Endothelial cell of umbilical vein (primary cell): ENCODE data around the gene CCER1. TPM values are rescaled to one million over a fixed set of nuclear protein-coding genes. Genes with fewer than 3 reads are reported as not detected.

Experiments used
- BruUV-seq: library from RNA; stranded (reverse); fragments of 400-500 nt; replicated peaks from 2 replicates; lab custom pipeline; 2021; lab: Mats Ljungman, UMichigan
- CTCF ChIA-PET: fragments of 300-600, 350-600 bp; sonication (Branson Sonifier 250); formaldehyde crosslinking; loops from one replicate; lab custom pipeline; 2021; ENCODE audit warnings: antibody characterized with exemption, inconsistent platforms; lab: Charles Lee
- POLR2A ChIA-PET: fragments of 300-600, 350-600 bp; sonication (Branson Sonifier 250); formaldehyde crosslinking; loops from one replicate; lab custom pipeline; 2021; ENCODE audit warnings: antibody characterized with exemption, inconsistent platforms; lab: Charles Lee
- DNase-seq: peaks from one replicate; pipeline ENCODE4 v3.0.0-alpha.2; 2011; ENCODE audit warnings: low read depth, low spot score
- FAIRE-seq: peaks from 2 replicates; lab custom pipeline; 2011; peaks lifted over from hg19 to GRCh38; lab: Jason Lieb, UNC
- H2AFZ ChIP-seq: 2 replicates; pipeline ENCODE4 v1.6.0; 2012; ENCODE audit warnings: low read depth, low read length, control low read depth, inconsistent platforms
- H3K27ac ChIP-seq: 2 replicates; pipeline ENCODE4 v1.5.1; 2011; ENCODE audit warnings: low read depth, mild to moderate bottlenecking, control low read depth, low read length, moderate library complexity; ENCODE audit not compliant: insufficient read depth
- H3K27me3 ChIP-seq, 2 experiments: 2 replicates each; pipeline versions ENCODE4 v1.6.0 to v1.6.1; 2011; ENCODE audit warnings: low read length in 2 of 2, mixed read lengths in 1 of 2; ENCODE audit not compliant: control insufficient read depth in 2 of 2, insufficient read depth in 2 of 2
- H3K36me3 ChIP-seq, 2 experiments: 2 replicates in 1 of 2; 3 replicates in 1 of 2; pipeline ENCODE4 v1.5.1; 2011; ENCODE audit warnings: low read length in 2 of 2, mild to moderate bottlenecking in 1 of 2, moderate library complexity in 1 of 2; ENCODE audit not compliant: control insufficient read depth in 2 of 2, insufficient read depth in 2 of 2; ENCODE audit errors: extremely low read depth in 1 of 2
- H3K4me1 ChIP-seq: 3 replicates; pipeline ENCODE4 v1.5.1; 2011; ENCODE audit warnings: mild to moderate bottlenecking, low read length; ENCODE audit not compliant: control insufficient read depth, insufficient read depth; ENCODE audit errors: extremely low read depth
- H3K4me2 ChIP-seq: 2 replicates; pipeline ENCODE4 v1.6.1; 2011; ENCODE audit warnings: low read length, control low read depth, mixed read lengths; ENCODE audit not compliant: insufficient read depth
- H3K4me3 ChIP-seq, 3 experiments: fragments of 200-600 bp in 1 of 3; sonication (generic), shearing (Covaris generic) in 1 of 3; replicated peaks in 1 of 3; 2 replicates each; pipeline ENCODE4 v1.5.1; 2011 to 2016; ENCODE audit warnings: control low read depth in 3 of 3, low read length in 3 of 3, mild to moderate bottlenecking in 2 of 3, inconsistent platforms in 1 of 3, low read depth in 1 of 3, moderate library complexity in 1 of 3; ENCODE audit not compliant: insufficient read depth in 1 of 3
- H3K79me2 ChIP-seq: 2 replicates; pipeline ENCODE4 v1.6.0; 2012; ENCODE audit warnings: low read length, inconsistent platforms; ENCODE audit not compliant: control insufficient read depth, insufficient read depth
- H3K9ac ChIP-seq: replicated peaks from 2 replicates; pipeline ENCODE3; 2011; ENCODE audit warnings: low read length, control low read depth; ENCODE audit not compliant: insufficient read depth; ENCODE audit errors: extremely low read depth
- H3K9me1 ChIP-seq: replicated peaks from 3 replicates; pipeline ENCODE4 v1.6.0; 2011; ENCODE audit warnings: mild to moderate bottlenecking, low read length; ENCODE audit not compliant: control insufficient read depth, insufficient read depth; ENCODE audit errors: extremely low read depth
- H3K9me3 ChIP-seq: replicated peaks from 2 replicates; pipeline ENCODE4 v1.5.1; 2012; ENCODE audit warnings: low read length, inconsistent platforms; ENCODE audit not compliant: control insufficient read depth, insufficient read depth
- H4K20me1 ChIP-seq: replicated peaks from 2 replicates; pipeline ENCODE3; 2011; ENCODE audit warnings: mild to moderate bottlenecking, low read length; ENCODE audit not compliant: control insufficient read depth, insufficient read depth; ENCODE audit errors: extremely low read depth
- CTCF ChIP-seq, 2 donors: IDR thresholded peaks; 1 replicate in 1 of 2; 2 replicates in 1 of 2; pipeline ENCODE4 v1.5.1; 2011; ENCODE audit warnings: low read length in 2 of 2, mild to moderate bottlenecking in 2 of 2, moderate library complexity in 2 of 2, control low read depth in 1 of 2, inconsistent platforms in 1 of 2, low read depth in 1 of 2; ENCODE audit not compliant: insufficient read depth in 1 of 2; ENCODE audit errors: extremely low read depth in 1 of 2
- EZH2 ChIP-seq: IDR thresholded peaks from 2 replicates; pipeline ENCODE4 v1.6.1; 2012; ENCODE audit warnings: borderline replicate concordance, low read depth, mild to moderate bottlenecking, moderate library complexity, low read length, inconsistent platforms; ENCODE audit not compliant: severe bottlenecking
- FOS ChIP-seq: IDR thresholded peaks from 2 replicates; pipeline ENCODE4 v1.6.1; 2011; ENCODE audit warnings: mild to moderate bottlenecking, low read length, moderate library complexity, borderline replicate concordance; ENCODE audit not compliant: insufficient read depth
- GATA2 ChIP-seq: IDR thresholded peaks from 2 replicates; pipeline ENCODE4 v1.7.0; 2011; ENCODE audit warnings: low read depth, mild to moderate bottlenecking, moderate library complexity, mixed read lengths, low read length; ENCODE audit not compliant: insufficient read length, insufficient read depth
- JUN ChIP-seq: IDR thresholded peaks from 2 replicates; pipeline ENCODE4 v1.6.1; 2011; ENCODE audit warnings: borderline replicate concordance, low read depth; ENCODE audit not compliant: insufficient read length, insufficient read depth
- MAX ChIP-seq: IDR thresholded peaks from 2 replicates; pipeline ENCODE4 v1.6.1; 2011; ENCODE audit not compliant: insufficient read depth, insufficient read length
- MYC ChIP-seq: IDR thresholded peaks from one replicate; pipeline ENCODE4 v1.6.1; 2011; ENCODE audit warnings: mild to moderate bottlenecking, low read depth, low read length
- POLR2A ChIP-seq: IDR thresholded peaks from 2 replicates; pipeline ENCODE4 v1.6.1; 2012; ENCODE audit warnings: low read depth, mild to moderate bottlenecking, control low read depth, low read length
- POLR2AphosphoS5 ChIP-seq: IDR thresholded peaks from 2 replicates; pipeline ENCODE4 v1.6.1; 2012; ENCODE audit warnings: low read depth, mild to moderate bottlenecking, control low read depth, low read length, moderate library complexity; ENCODE audit not compliant: insufficient read depth
- dilution Hi-C: fragments of 300-500 bp; cut with MboI; formaldehyde crosslinking; loops from one replicate; pipeline ENCODE4 v1.15.0; 2019; ENCODE audit warnings: low sequenced_read_pairs; ENCODE audit not compliant: extremely low pct_ligation_motif_present
- intact Hi-C: fragments of 100-400 bp; cut with micrococcal nuclease; formaldehyde crosslinking; loops from one replicate; pipeline ENCODE4 v1.10.0; 2022
- polyA plus RNA-seq, 4 experiments: library from polyadenylated mRNA; depleted of rRNA in 3 of 4; stranded (reverse) in 3 of 4; unstranded in 1 of 4; fragments of >200 nt; gene quantifications; 2 replicates each; pipeline versions ENCODE4 v1.2.1 to v1.2.3, GENCODE V29; 2011 to 2012; ENCODE audit warnings: missing spikeins in 1 of 4
- total RNA-seq: library from RNA; stranded (reverse); gene quantifications from 2 replicates; pipeline ENCODE4 v1.2.3, GENCODE V29; 2021

CCER1 gene
- total and polyA plus RNA-seq, 2 donors (not counting 3 experiments of a cell fraction or from before 2014, with no cell fraction given): not detected

GRCh38 chr12:90959032-90959431 lies 4.1 kb upstream of the CCER1 start:
- no peaks in the 10 kb centered on the region for H3K36me3 ChIP-seq
- H3K9ac ChIP-seq: no peak overlapping the region
- H3K4me1 ChIP-seq: no peaks in the 10 kb centered on the region
- ChIA-PET POLR2A (no interaction called here), CTCF (interaction anchor here (0.7 to 3.2 kb wide), 19 partner anchors 9 to 1491 kb away, joined by 3 to 96 read pairs (median 4); no protein-coding TSS in a partner anchor)
- no TSS peak for BruUV-seq
- no peak overlapping the region for H3K4me3 ChIP-seq
- H2AFZ ChIP-seq: no peak overlapping the region
- intact Hi-C loops: loop anchor here (1.0 to 5.0 kb wide), 3 partner anchors 14 to 1487 kb away; no protein-coding TSS in a partner anchor
- H3K27ac ChIP-seq: no peak overlapping the region
- peak; percentile 68 for FAIRE-seq
- no peak overlapping the region for H3K4me2 ChIP-seq
- H4K20me1 ChIP-seq: no peaks in the 10 kb centered on the region
- dilution Hi-C loops: no loop called here
- TF ChIP-seq GATA2 (no peak), MAX (no peak)
- no peaks in the 10 kb centered on the region for H3K27me3 ChIP-seq
- no peaks in the 10 kb centered on the region for H3K79me2 ChIP-seq
- DNase-seq: peak; percentile 24
- H3K9me3 ChIP-seq: no peaks in the 10 kb centered on the region
- no peaks in the 10 kb centered on the region for H3K9me1 ChIP-seq

- no peaks in the 10 kb centered on the region for H3K27me3 ChIP-seq
- dilution Hi-C loops (no loop called here), intact Hi-C loops (loop anchor here (5.0 kb wide), 1 partner anchor 1486 kb away; no protein-coding TSS in a partner anchor)
- ChIA-PET POLR2A (no interaction called here), CTCF (interaction anchor here (0.7 to 3.2 kb wide), 14 partner anchors 8 to 1490 kb away, joined by 3 to 96 read pairs (median 7); no protein-coding TSS in a partner anchor)
- H3K9me1 ChIP-seq: no peaks in the 10 kb centered on the region
- no peaks in the 10 kb centered on the region for H3K4me1 ChIP-seq
- no peaks in the 10 kb centered on the region for H4K20me1 ChIP-seq
- no peaks in the 10 kb centered on the region for H3K36me3 ChIP-seq
- H3K9ac ChIP-seq: no peak overlapping the region
- H2AFZ ChIP-seq: no peak overlapping the region
- no peak overlapping the region for H3K27ac ChIP-seq
- H3K4me3 ChIP-seq: no peak overlapping the region
- no peak overlapping the region for H3K4me2 ChIP-seq
- TF ChIP-seq MYC (no peak), FOS (no peak), JUN (no peak), GATA2 (no peak), POLR2A (no peak), CTCF (IDR thresholded peaks at IDR 0.05; ENCODE audit: extremely low read depth in 1 of 2, insufficient read depth in 1 of 2, low read depth in 1 of 2, low read length in 2 of 2) (no peak), EZH2 (no peak), MAX (no peak), POLR2AphosphoS5 (no peak)
- FAIRE-seq (no peak), DNase-seq (no peak)
- BruUV-seq: no TSS peak
- no peaks in the 10 kb centered on the region for H3K79me2 ChIP-seq
- H3K9me3 ChIP-seq: no peaks in the 10 kb centered on the region
Measured at GRCh38 chr12:90958347-90958746, 3.4 kb upstream of the CCER1 start.
